ENCODE measurements around the gene SSPN.

DNA sequence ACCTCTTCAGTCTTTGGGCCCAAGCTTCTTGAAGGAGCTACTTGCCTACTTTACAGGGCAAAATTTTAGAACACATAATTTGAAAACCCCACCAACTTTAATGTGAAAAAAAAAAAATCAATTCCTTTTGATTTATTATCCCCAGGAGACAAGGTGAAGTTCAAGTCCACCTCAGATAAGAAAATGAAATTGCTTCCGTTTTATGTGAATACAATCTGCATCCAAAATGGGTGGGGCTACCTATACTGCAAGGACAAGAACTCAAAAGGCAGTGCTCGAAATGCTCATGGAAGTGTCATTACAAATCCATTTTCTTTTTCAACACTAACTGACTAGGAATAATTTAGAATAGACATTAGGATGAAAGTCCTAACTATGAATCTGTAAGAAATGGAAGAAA is 45.7 kb downstream of the SSPN start:
- TF ChIP-seq, protein P1, sequence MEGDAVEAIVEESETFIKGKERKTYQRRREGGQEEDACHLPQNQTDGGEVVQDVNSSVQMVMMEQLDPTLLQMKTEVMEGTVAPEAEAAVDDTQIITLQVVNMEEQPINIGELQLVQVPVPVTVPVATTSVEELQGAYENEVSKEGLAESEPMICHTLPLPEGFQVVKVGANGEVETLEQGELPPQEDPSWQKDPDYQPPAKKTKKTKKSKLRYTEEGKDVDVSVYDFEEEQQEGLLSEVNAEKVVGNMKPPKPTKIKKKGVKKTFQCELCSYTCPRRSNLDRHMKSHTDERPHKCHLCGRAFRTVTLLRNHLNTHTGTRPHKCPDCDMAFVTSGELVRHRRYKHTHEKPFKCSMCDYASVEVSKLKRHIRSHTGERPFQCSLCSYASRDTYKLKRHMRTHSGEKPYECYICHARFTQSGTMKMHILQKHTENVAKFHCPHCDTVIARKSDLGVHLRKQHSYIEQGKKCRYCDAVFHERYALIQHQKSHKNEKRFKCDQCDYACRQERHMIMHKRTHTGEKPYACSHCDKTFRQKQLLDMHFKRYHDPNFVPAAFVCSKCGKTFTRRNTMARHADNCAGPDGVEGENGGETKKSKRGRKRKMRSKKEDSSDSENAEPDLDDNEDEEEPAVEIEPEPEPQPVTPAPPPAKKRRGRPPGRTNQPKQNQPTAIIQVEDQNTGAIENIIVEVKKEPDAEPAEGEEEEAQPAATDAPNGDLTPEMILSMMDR (IDR thresholded peaks at IDR 0.05) = no peak
- TF ChIP-seq EP300 (IDR thresholded peaks at IDR 0.05) = no peak
- TF ChIP-seq POLR2A (IDR thresholded peaks at IDR 0.05) = no peak
